NOMO-1 treated with DMSO at 0.1 percent for 48 hours (cell line): ENCODE data around the gene KCNH2.

Experiments
- DNase-seq: peaks from one replicate; lab custom pipeline; 2025; ENCODE audit not compliant: unreplicated experiment; lab: John Stamatoyannopoulos, UW

Gene KCNH2

GRCh38 chr7:150996376-150997074, 18.4 kb upstream of the KCNH2 start:
- no peak for DNase-seq

GRCh38 chr7:150994838-150995510, 16.9 kb upstream of the KCNH2 start:
- no peak for DNase-seq

- no peak for DNase-seq
These were observed 16.2 kb upstream of the KCNH2 start for GRCh38 chr7:150994141-150994837.

GRCh38 chr7:150993511-150993910, 15.4 kb upstream of the KCNH2 start:
- no peak for DNase-seq

- DNase-seq = no peak
These were observed 14.7 kb upstream of the KCNH2 start for GRCh38 chr7:150992833-150993302.

- no peak for DNase-seq
These were observed 14.0 kb upstream of the KCNH2 start for GRCh38 chr7:150992051-150992640.

GRCh38 chr7:150990416-150991186, 12.5 kb upstream of the KCNH2 start, which contains the start of gene NOS3:
Gene NOS3, plus strand, starts transcription at chr7:150991017. Its CDS starts 2,787 bp downstream, at chr7:150993804.
- no peak for DNase-seq

- DNase-seq = no peak
These were observed 11.3 kb upstream of the KCNH2 start for GRCh38 chr7:150989456-150989855.

GRCh38 chr7:150988230-150989226, 10.4 kb upstream of the KCNH2 start:
- no peak for DNase-seq

GRCh38 chr7:150986556-150986955, 8.4 kb upstream of the KCNH2 start:
- DNase-seq = no peak

- no peak for DNase-seq
These were observed 8.0 kb upstream of the KCNH2 start for GRCh38 chr7:150986099-150986512.

- DNase-seq = no peak
These were observed 5.8 kb upstream of the KCNH2 start for GRCh38 chr7:150983893-150984368.

GRCh38 chr7:150982351-150982750, 4.2 kb upstream of the KCNH2 start:
- no peak for DNase-seq

GRCh38 chr7:150981644-150982043, 3.5 kb upstream of the KCNH2 start:
- no peak for DNase-seq

GRCh38 chr7:150980663-150981062, 2.5 kb upstream of the KCNH2 start:
- no peak for DNase-seq

GRCh38 chr7:150979713-150980390, 1.7 kb upstream of the KCNH2 start:
- no peak for DNase-seq

- no peak for DNase-seq
These were observed 567 bp downstream of the KCNH2 start for GRCh38 chr7:150977382-150978125.
